Osteoblast (primary cell): ENCODE data around the gene MARCHF10. TPM values are rescaled to one million over a fixed set of nuclear protein-coding genes. Genes with fewer than 3 reads are reported as not detected.
A peak's percentile ranks its signal among the peaks of the same experiment; 100 is the strongest.

Source experiments
- DNase-seq: peaks from one replicate; pipeline ENCODE4 v3.0.0; 2011; ENCODE audit warnings: low spot score, mixed read lengths; ENCODE audit not compliant: insufficient read length; ENCODE audit errors: missing footprints
- H2AFZ ChIP-seq: 2 replicates; pipeline ENCODE4 v1.6.0; 2011; ENCODE audit warnings: mild to moderate bottlenecking, low read length
- H3K27ac ChIP-seq: 2 replicates; pipeline ENCODE4 v1.5.1; 2011; ENCODE audit warnings: mild to moderate bottlenecking, low read depth, low read length, moderate library complexity
- H3K27me3 ChIP-seq: 2 replicates; pipeline ENCODE4 v1.6.0; 2012; ENCODE audit warnings: mild to moderate bottlenecking, control low read depth, inconsistent platforms, low read length, moderate library complexity; ENCODE audit not compliant: insufficient read depth
- H3K36me3 ChIP-seq: 2 replicates; pipeline ENCODE4 v1.5.1; 2011; ENCODE audit warnings: mild to moderate bottlenecking, low read length, control low read depth, moderate library complexity; ENCODE audit not compliant: insufficient read depth
- H3K4me1 ChIP-seq: 2 replicates; pipeline ENCODE4 v1.5.1; 2011; ENCODE audit warnings: mild to moderate bottlenecking, low read length, control low read depth, moderate library complexity; ENCODE audit not compliant: insufficient read depth
- H3K4me2 ChIP-seq: 2 replicates; pipeline ENCODE4 v1.6.0; 2011; ENCODE audit warnings: mild to moderate bottlenecking, low read length; ENCODE audit not compliant: insufficient read depth
- H3K4me3 ChIP-seq: fragments of 200-600 bp; sonication (generic); 3 replicates; pipeline ENCODE4 v1.5.1; 2012; ENCODE audit warnings: mild to moderate bottlenecking, low read length, inconsistent platforms; ENCODE audit not compliant: insufficient read depth
- H3K79me2 ChIP-seq: 2 replicates; pipeline ENCODE4 v1.6.0; 2012; ENCODE audit warnings: mild to moderate bottlenecking, low read length, control low read depth, inconsistent platforms; ENCODE audit not compliant: insufficient read depth
- H3K9me3 ChIP-seq: 2 replicates; pipeline ENCODE4 v1.5.1; 2011; ENCODE audit warnings: low read depth, low read length, control low read depth
- H4K20me1 ChIP-seq: 2 replicates; pipeline ENCODE4 v1.6.0; 2012; ENCODE audit warnings: mild to moderate bottlenecking, low read length, control low read depth; ENCODE audit not compliant: insufficient read depth
- total RNA-seq: library from RNA; depleted of rRNA; stranded (reverse); fragments of >200 nt; gene quantifications from 2 replicates; pipeline ENCODE4 v1.2.3, GENCODE V29; 2012
- TF ChIP-seq, protein P1 (sequence below): IDR thresholded peaks from 2 replicates; pipeline ENCODE4 v1.5.1; 2011; ENCODE audit warnings: mild to moderate bottlenecking, low read depth, low read length, moderate library complexity; ENCODE audit errors: extremely low read depth

The MARCHF10 gene
- total RNA-seq, 1 donor = under 0.01 TPM

DNA sequence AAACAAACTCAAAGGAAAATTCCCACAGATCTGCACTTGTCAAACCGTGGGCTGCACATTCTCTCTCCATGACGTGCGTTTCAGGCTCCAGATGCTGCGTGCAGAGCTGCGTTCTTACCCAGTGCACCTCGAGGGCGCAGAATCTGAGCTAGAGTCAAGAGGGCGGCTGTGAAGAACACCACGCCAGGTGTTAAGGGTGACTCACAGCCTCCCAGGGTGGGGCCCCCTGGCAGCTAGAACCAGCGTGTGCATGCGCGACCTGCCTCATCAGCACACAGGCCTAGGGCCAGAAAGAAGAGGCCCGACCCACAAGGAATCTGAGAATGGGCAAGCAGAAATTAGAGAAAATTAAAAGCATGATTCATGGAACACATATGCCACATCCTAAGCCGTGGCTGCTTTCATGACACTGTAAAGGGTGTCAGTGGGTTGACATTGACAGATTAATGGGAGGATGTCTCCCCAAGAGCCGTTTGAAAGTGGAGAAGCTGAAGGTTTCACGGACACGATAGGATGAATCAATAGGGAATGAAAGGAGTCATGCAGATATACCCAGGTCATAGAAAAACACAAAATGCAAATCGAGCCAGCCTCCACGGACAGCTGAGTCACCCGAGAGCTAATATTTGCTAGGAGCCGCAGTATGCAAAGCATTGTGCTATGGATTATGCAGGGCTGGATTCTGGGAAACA is 29.0 kb downstream of the MARCHF10 start:
- H3K9me3 ChIP-seq = no peaks in the 10 kb centered on the region
- H3K4me1 ChIP-seq = peaks cover 31% of the 10 kb centered on the region
- DNase-seq = no peak
- peak overlapping the region; percentile 6 for H3K4me3 ChIP-seq
- peak overlapping the region; percentile 7 for H2AFZ ChIP-seq
- no peaks in the 10 kb centered on the region for H4K20me1 ChIP-seq
- H3K27ac ChIP-seq = peak overlapping the region; percentile 77
- H3K27me3 ChIP-seq = no peaks in the 10 kb centered on the region
- no peaks in the 10 kb centered on the region for H3K79me2 ChIP-seq
- no peaks in the 10 kb centered on the region for H3K36me3 ChIP-seq
- TF ChIP-seq, protein P1, sequence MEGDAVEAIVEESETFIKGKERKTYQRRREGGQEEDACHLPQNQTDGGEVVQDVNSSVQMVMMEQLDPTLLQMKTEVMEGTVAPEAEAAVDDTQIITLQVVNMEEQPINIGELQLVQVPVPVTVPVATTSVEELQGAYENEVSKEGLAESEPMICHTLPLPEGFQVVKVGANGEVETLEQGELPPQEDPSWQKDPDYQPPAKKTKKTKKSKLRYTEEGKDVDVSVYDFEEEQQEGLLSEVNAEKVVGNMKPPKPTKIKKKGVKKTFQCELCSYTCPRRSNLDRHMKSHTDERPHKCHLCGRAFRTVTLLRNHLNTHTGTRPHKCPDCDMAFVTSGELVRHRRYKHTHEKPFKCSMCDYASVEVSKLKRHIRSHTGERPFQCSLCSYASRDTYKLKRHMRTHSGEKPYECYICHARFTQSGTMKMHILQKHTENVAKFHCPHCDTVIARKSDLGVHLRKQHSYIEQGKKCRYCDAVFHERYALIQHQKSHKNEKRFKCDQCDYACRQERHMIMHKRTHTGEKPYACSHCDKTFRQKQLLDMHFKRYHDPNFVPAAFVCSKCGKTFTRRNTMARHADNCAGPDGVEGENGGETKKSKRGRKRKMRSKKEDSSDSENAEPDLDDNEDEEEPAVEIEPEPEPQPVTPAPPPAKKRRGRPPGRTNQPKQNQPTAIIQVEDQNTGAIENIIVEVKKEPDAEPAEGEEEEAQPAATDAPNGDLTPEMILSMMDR = no peak
- peak overlapping the region; percentile 64 for H3K4me2 ChIP-seq

DNA sequence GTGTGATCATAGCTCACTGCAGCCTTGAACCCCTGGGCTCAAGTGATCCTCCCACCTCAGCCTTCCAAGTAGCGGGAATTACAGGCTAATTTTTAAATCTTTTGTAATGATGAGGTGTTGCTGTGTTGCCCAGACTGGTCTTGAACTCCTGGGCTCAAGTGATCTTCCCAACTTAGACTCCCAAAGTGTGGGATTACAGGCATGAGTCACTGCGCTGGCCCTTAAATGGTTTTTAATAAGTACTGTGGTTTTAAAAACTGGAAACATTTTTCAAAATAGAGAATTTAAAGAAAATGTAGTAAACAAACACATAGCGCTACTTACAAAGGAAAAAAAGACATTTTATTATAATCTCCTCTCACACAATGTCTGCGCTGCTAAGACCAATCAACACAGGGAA is 32.2 kb downstream of the MARCHF10 start:
- no peak overlapping the region for H3K27ac ChIP-seq
- H3K4me2 ChIP-seq = no peak overlapping the region
- DNase-seq = no peak
- H3K79me2 ChIP-seq = no peaks in the 10 kb centered on the region
- H2AFZ ChIP-seq = no peak overlapping the region
- H4K20me1 ChIP-seq = no peaks in the 10 kb centered on the region
- TF ChIP-seq, protein P1 = no peak
- no peaks in the 10 kb centered on the region for H3K9me3 ChIP-seq
- no peaks in the 10 kb centered on the region for H3K27me3 ChIP-seq
- H3K4me3 ChIP-seq = no peak overlapping the region
- H3K36me3 ChIP-seq = no peaks in the 10 kb centered on the region
- H3K4me1 ChIP-seq = peaks cover 19% of the 10 kb centered on the region

DNA sequence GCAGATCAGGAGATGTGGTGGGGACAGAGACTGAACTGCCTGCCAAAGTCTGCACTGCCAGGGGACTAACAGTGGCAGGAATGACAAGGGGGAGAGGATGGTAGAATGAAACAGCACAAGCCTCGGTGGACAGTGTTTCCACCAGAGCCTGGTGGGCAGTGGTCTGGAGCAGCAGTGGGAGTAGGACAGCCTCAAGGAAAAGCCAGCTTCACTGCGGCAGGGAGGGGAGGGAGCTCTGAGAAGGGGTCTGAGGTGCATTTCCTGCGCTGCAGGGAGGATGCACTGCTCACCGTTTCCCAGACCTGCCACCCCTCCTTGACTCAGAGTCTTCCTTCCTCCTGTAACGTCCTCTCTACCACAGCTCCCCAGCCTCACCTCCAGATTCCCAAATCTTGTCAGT is 33.8 kb downstream of the MARCHF10 start:
- TF ChIP-seq, protein P1 = no peak
- Histone ChIP-seq H3K4me1 (peaks cover 8% of the 10 kb centered on the region), H4K20me1 (no peaks in the 10 kb centered on the region), H3K27ac (no peak overlapping the region), H3K9me3 (no peaks in the 10 kb centered on the region), H3K27me3 (no peaks in the 10 kb centered on the region), H3K36me3 (no peaks in the 10 kb centered on the region), H3K4me3 (no peak overlapping the region), H3K4me2 (no peak overlapping the region), H2AFZ (no peak overlapping the region), H3K79me2 (no peaks in the 10 kb centered on the region)
- peak; percentile 46 for DNase-seq

DNA sequence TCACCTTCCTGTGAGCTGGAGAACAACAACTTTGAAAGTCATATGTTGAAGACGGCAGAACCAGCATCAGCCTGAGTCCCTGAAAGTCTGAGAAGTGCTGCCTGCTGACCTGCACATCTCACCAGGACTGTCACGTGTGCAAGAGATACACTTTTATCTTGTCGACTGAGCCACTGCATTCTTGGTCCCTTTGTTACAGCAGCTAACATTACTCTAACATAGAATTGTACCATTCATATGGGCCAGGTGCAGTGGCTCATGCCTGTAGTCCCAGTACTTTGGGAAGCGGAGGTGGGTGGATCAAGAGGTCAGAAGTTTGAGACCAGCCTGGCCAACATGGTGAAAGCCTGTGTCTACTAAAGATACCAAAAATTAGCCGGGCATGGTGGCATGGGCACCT is 40.1 kb downstream of the MARCHF10 start:
- no peak overlapping the region for H3K27ac ChIP-seq
- no peaks in the 10 kb centered on the region for H4K20me1 ChIP-seq
- no peaks in the 10 kb centered on the region for H3K4me1 ChIP-seq
- no peaks in the 10 kb centered on the region for H3K36me3 ChIP-seq
- no peaks in the 10 kb centered on the region for H3K27me3 ChIP-seq
- DNase-seq = no peak
- no peak overlapping the region for H3K4me2 ChIP-seq
- no peaks in the 10 kb centered on the region for H3K79me2 ChIP-seq
- TF ChIP-seq, protein P1 = no peak
- H3K9me3 ChIP-seq = no peaks in the 10 kb centered on the region
- H2AFZ ChIP-seq = no peak overlapping the region
- no peak overlapping the region for H3K4me3 ChIP-seq
